ENCODE measurements around the gene SYNE3. TPM values are rescaled to one million over a fixed set of nuclear protein-coding genes. Genes with fewer than 3 reads are reported as not detected.

SYNE3 gene
- total RNA-seq, 2 experiments from 2014 or later = 64.0 to 64.1 TPM

GRCh38 chr14:95484296-95484695, 32.2 kb downstream of the SYNE3 start:
- DNase-seq = no peak
- intact Hi-C loops (cut with micrococcal nuclease) = no loop called here
- no peaks in the 10 kb centered on the region for H3K9me3 Mint-ChIP-seq
- H3K4me1 Mint-ChIP-seq (ENCODE audit: low read depth) = peaks cover 49% of the 10 kb centered on the region
- peaks cover 8% of the 10 kb centered on the region for H3K36me3 Mint-ChIP-seq (ENCODE audit: low read depth)
- ChIA-PET CTCF (interaction anchor here (1.3 kb wide), 1 partner anchor 43 kb away, joined by 4 read pairs; no protein-coding TSS in a partner anchor), POLR2A (interaction anchor here (0.8 kb wide), 1 partner anchor 10 kb away, joined by 5 read pairs; no protein-coding TSS in a partner anchor)
- TF ChIP-seq CTCF (IDR thresholded peaks at IDR 0.05) = no peak
- no peak overlapping the region for H3K4me3 Mint-ChIP-seq
- ATAC-seq = no peak
- no peaks in the 10 kb centered on the region for H3K27me3 Mint-ChIP-seq
- no peak overlapping the region for H3K27ac Mint-ChIP-seq

- no peak overlapping the region for H3K4me3 Mint-ChIP-seq
- ATAC-seq = no peak
- peaks cover 47% of the 10 kb centered on the region for H3K4me1 Mint-ChIP-seq (ENCODE audit: low read depth)
- POLR2A ChIA-PET = interaction anchor here (0.6 to 1.0 kb wide), 3 partner anchors 10 to 11 kb away, joined by 3 to 5 read pairs (median 3); no protein-coding TSS in a partner anchor
- H3K36me3 Mint-ChIP-seq (ENCODE audit: low read depth) = peaks cover 5% of the 10 kb centered on the region
- no peak for TF ChIP-seq CTCF (IDR thresholded peaks at IDR 0.05)
- intact Hi-C loops (cut with micrococcal nuclease) = no loop called here
- DNase-seq = no peak
- H3K27me3 Mint-ChIP-seq = no peaks in the 10 kb centered on the region
- H3K27ac Mint-ChIP-seq = no peak overlapping the region
- CTCF ChIA-PET = interaction anchor here (1.2 to 1.4 kb wide), 3 partner anchors 32 to 57 kb away, joined by 3 to 4 read pairs (median 4); no protein-coding TSS in a partner anchor
- no peaks in the 10 kb centered on the region for H3K9me3 Mint-ChIP-seq
Observed at GRCh38 chr14:95483309-95484165, 32.9 kb downstream of the SYNE3 start.

- TF ChIP-seq CTCF (IDR thresholded peaks at IDR 0.05) = no peak
- ChIA-PET CTCF (interaction anchor here (1.2 to 1.4 kb wide), 3 partner anchors 33 to 56 kb away, joined by 3 to 4 read pairs (median 4); no protein-coding TSS in a partner anchor), POLR2A (interaction anchor here (0.6 to 1.0 kb wide), 2 partner anchors 9 to 11 kb away, joined by 3 read pairs; no protein-coding TSS in a partner anchor)
- Mint-ChIP-seq H3K4me3 (no peak overlapping the region), H3K4me1 (ENCODE audit: low read depth) (peaks cover 50% of the 10 kb centered on the region), H3K27me3 (no peaks in the 10 kb centered on the region), H3K27ac (no peak overlapping the region), H3K9me3 (no peaks in the 10 kb centered on the region), H3K36me3 (ENCODE audit: low read depth) (peaks cover 6% of the 10 kb centered on the region)
- intact Hi-C loops (cut with micrococcal nuclease) = no loop called here
- ATAC-seq = no peak
- no peak for DNase-seq
Observed at GRCh38 chr14:95482627-95483308, 33.7 kb downstream of the SYNE3 start.

- no peak overlapping the region for H3K4me3 Mint-ChIP-seq
Observed at GRCh38 chr14:95481391-95482022, 34.9 kb downstream of the SYNE3 start.

More at GRCh38 chr14:95481391-95482022, 34.9 kb downstream of the SYNE3 start:
- TF ChIP-seq CTCF (IDR thresholded peaks at IDR 0.05) = no peak
- H3K4me1 Mint-ChIP-seq (ENCODE audit: low read depth) = peaks cover 46% of the 10 kb centered on the region
- DNase-seq (no peak), ATAC-seq (no peak)
- H3K36me3 Mint-ChIP-seq (ENCODE audit: low read depth) = peaks cover 15% of the 10 kb centered on the region
- CTCF ChIA-PET = interaction anchor here (0.6 to 1.0 kb wide), 2 partner anchors 9 to 39 kb away, joined by 3 to 4 read pairs; no protein-coding TSS in a partner anchor
- intact Hi-C loops (cut with micrococcal nuclease) = no loop called here
- POLR2A ChIA-PET = interaction anchor here (1.1 to 1.7 kb wide), 2 partner anchors 38 to 54 kb away, joined by 3 to 7 read pairs; partner anchors contain the start of gene GLRX5
- no peaks in the 10 kb centered on the region for H3K27me3 Mint-ChIP-seq
- H3K9me3 Mint-ChIP-seq = no peaks in the 10 kb centered on the region
- peak overlapping the region; percentile 81 for H3K27ac Mint-ChIP-seq

Data from activated CD8-positive, alpha-beta T cell treated with anti-CD3 and anti-CD28 coated beads for 36 hours (primary cell).